T-helper 1 cell treated with Interleukin-12 subunit alpha and Interleukin-12 subunit beta and Interleukin-4 antibody, amounts not matched to agents 30 ng/mL and 1 ng/mL, for 36 hours (primary cell): ENCODE measurements around the gene PLXDC1. TPM values are rescaled to one million over a fixed set of nuclear protein-coding genes. Genes with fewer than 3 reads are reported as not detected.

Experiments used
- intact Hi-C: fragments of 100-400 bp; cut with micrococcal nuclease; formaldehyde crosslinking; loops from one replicate; pipeline ENCODE4 v1.15.1; 2024
- total RNA-seq: library from RNA; stranded (reverse); gene quantifications from 2 replicates; pipeline ENCODE4 v1.2.3, GENCODE V29; 2022

PLXDC1 gene
- total RNA-seq, 1 donor from 2014 or later = 1.9 TPM

- intact Hi-C loops = loop anchor here (5.0 kb wide), 1 partner anchor 39 kb away; no protein-coding TSS in a partner anchor
Measured at GRCh38 chr17:39018267-39019134, 132.9 kb downstream of the PLXDC1 start.

GRCh38 chr17:39016193-39017153 is 135.0 kb downstream of the PLXDC1 start:
- intact Hi-C loops = loop anchor here (5.0 kb wide), 1 partner anchor 41 kb away; no protein-coding TSS in a partner anchor

DNA sequence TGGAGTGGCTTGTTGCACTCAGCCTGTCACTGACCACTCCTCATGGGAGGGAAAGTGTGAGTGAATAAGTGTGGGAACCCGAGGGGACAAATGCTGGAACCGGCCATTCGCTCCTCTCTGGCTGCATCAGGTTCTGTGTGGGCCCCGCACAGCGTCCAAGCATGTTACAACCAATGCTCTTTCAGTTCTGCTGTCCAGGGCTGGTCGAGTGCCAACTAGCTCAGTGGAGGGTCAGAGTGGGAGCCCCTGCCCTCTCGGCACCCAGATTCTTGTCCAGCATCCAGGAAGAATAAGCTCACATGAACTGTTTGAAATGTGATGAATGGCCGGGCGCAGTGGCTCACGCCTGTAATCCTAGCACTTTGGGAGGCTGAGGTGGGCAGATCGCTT is 135.9 kb downstream of the PLXDC1 start:
- intact Hi-C loops = loop anchor here (5.0 kb wide), 1 partner anchor 42 kb away; no protein-coding TSS in a partner anchor

- intact Hi-C loops = loop anchor here (5.0 kb wide), 1 partner anchor 42 kb away; no protein-coding TSS in a partner anchor
Measured at GRCh38 chr17:39014795-39015545, 136.5 kb downstream of the PLXDC1 start.

DNA sequence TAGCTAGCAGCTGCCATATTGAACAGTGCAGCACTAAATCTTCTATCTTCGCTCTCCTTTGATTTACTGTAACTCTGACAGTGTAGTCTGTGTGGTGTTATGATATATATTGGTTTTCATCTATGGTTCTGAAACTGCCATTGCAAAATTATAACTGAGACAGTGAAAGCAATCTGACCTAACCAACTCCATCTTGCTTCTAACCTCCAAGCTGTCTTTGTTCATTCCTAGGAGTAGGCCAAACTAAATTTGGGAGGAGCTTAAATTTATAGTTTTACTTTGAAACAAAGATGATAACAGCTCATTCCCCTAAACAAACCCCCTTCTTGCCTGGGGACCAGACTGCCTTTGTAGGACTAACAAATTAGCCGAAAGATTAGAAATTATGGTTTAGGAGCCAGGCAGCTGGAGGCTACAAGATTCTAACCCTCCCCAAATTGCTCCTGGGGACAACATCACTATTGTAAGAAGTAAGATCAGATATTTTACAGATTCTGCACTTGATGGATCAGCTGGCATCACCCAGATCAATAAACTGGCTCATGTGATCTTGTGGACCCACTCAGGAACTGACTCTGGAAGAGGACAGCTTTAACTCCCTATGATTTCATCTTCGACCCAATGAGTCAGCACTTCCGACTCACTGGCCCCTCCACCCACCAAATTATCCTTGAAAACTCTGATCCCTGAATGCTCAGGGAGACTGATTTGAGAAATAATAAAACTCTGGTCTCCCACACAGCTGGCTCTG is 137.2 kb downstream of the PLXDC1 start:
- intact Hi-C loops = no loop called here

Other genes starting within 250 kb of the PLXDC1 start
- gene FBXO47, start 184.2 kb downstream of the PLXDC1 start, total RNA-seq = not detected in 2 replicates
- not detected in 2 replicates for gene ARL5C, start 14.5 kb upstream of the PLXDC1 start, total RNA-seq
- 22.5 and 25.7 TPM in 2 replicates for gene CACNB1, start 46.0 kb upstream of the PLXDC1 start, total RNA-seq
- gene RPL19, start 48.6 kb upstream of the PLXDC1 start, total RNA-seq = 1,679 and 1,689 TPM in 2 replicates
- not detected in 2 replicates for gene STAC2, start 74.3 kb upstream of the PLXDC1 start, total RNA-seq
- 15.7 and 16.7 TPM in 2 replicates for gene FBXL20, start 250.0 kb upstream of the PLXDC1 start, total RNA-seq